GM21381 (cell line): Measurements from ENCODE around the gene CTXND1.
"Not testable (repeated sequence)": the region's sequence is repeated elsewhere in the genome, so short reads cannot be mapped to it uniquely, and the experiment has no call there.

Experiments
- ATAC-seq: cut with Tn5 transposase; IDR thresholded peaks from one replicate; pipeline ENCODE4 v1.9.1; 2021; ENCODE audit warnings: mild to moderate bottlenecking, moderate library complexity; ENCODE audit not compliant: unreplicated experiment

Gene CTXND1

DNA sequence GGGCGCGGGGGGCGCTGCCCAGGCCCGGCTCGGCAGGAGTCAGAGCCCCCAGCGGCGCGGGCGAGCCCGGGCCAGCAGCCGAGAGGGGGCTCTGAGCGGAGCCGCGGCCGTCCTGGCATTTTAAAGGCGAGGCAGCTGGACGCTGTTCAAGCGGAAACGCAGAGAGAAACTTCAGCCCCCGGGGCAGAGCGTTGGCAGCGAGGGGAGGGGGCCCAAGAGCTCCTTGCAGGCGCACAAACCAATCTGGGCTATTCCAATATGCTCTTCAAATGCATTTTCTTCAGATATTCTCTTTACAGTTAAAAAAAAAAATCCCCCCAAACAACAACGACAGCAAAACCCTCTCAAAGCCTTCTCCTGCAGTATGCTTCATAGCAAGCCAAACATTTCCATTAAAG is at the start of gene CTXND1:
CTXND1 (minus strand) TSS at position 93 of the 398 bp plus-strand sequence. CDS start 50,264 bp downstream, outside the sequence.
- ATAC-seq: no peak

DNA sequence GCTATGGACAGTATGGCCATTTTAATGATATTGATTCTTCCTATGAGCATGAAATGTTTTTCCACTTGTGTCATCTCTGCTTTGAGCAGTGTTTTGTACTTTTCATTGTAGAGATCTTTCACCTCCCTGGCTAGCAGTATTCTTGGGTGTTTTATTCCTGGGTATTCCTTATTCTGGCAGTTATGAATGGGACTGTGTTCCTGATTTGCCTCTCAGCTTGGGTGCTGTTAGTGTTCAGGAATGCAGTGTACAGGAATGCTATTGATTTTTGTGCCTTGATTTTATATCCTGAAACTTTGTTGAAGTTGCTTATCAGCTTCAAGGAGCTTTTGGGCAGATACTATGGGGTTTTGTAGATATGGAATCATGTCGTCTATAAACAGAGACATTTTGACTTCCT is 49.5 kb upstream of the CTXND1 start:
- no peak for ATAC-seq

- ATAC-seq: not testable (repeated sequence)
These were observed 43.8 kb upstream of the CTXND1 start for GRCh38 chr15:80295777-80296176.

GRCh38 chr15:80292079-80292478 is 40.1 kb upstream of the CTXND1 start:
- no peak for ATAC-seq

DNA sequence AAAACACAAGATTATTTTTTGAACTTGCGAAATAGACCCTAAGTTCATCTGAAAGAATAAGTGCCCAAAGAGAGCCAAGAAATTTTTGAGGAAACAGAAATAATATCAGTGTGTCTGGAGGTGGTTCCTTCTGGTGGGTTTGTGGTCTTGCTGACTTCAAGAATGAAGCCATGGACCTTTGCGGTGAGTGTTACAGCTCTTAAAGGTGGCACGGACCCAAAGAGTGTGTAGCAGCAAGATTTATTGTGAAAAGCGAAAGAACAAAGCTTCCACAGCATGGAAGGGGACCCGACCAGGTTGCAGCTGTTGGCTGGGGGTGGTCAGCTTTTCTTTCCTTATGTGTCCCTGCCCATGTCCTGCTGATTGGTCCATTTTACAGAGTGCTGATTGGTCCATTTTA is 38.9 kb upstream of the CTXND1 start:
- not testable (repeated sequence) for ATAC-seq

- no peak for ATAC-seq
These were observed 37.8 kb upstream of the CTXND1 start for GRCh38 chr15:80289528-80290495.

DNA sequence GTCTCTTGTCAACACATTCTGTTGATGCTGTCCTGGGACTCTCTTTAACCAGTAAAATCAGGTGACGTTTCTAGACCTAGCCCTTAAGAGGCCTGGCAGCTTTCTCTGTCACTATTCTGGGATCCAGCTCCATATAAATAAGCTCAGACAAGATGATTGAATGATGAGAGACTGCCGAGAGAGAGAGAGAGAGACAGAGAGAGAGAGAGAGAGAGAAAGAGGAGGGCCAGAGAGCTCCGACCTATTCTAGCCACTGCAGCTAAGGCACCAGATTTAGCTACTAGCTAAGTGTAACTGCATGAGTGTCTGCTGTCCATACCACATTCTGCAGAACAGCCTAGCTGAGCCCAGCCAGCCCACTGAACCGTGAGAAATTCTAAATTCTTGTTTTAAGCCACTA is 36.1 kb upstream of the CTXND1 start:
- no peak for ATAC-seq

DNA sequence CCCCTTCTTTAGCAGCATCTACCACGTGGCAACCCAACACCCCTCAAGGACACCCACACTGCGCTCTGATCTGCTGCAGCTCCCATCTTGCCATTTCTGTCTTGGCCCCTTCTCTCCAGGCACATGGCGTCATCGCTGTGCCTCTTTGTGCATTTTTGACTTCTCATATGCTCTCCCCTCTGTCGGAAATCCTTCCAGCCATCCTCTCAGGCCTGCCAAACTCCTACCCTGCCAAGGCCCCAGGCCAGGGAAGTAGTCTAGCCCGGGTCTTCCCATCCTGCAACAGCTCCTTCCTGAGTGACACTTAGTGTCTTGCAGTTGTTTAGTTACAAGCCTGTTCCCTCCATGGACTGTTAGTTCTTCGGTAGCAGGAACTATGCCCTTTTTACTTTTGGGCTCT is 34.0 kb upstream of the CTXND1 start:
- no peak for ATAC-seq

DNA sequence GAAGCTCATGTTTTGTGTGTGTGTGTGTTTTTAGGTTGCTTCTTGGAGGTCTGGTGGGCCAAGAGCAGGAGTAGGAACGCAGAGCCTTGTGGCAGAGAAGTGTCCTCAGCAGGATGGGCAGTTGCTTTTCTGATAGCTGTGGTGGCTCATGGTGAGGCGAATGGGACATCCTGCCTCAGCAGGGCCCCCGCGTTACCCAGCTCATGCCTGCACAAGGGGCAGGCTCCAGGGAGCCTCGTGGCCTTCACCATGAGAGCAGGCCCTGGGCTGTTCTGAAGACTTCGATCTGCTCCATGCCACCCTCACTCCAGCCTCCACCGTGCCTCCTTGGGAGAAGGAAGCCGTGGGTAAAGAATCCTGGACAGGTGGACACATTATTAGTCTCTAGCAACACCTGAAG is 33.4 kb upstream of the CTXND1 start:
- no peak for ATAC-seq

DNA sequence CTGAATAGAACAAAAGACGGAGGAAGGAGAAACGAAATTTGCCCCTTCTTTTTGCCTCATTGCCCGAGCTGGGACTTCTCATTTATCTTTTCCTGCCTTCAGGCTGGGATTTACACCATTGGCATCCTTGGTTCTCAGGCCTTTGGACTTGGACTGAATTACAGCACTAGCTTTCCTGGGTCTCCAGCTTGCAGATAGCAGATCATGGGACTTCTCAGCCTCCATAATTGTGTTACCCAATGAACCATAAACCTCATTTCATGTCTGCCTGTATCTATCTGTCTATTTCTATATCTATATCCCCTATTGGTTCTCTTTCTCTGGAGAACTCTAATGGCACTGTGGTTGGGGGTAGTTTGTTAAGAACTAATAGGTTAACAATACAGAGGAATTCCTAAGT is 31.5 kb upstream of the CTXND1 start:
- ATAC-seq: no peak

DNA sequence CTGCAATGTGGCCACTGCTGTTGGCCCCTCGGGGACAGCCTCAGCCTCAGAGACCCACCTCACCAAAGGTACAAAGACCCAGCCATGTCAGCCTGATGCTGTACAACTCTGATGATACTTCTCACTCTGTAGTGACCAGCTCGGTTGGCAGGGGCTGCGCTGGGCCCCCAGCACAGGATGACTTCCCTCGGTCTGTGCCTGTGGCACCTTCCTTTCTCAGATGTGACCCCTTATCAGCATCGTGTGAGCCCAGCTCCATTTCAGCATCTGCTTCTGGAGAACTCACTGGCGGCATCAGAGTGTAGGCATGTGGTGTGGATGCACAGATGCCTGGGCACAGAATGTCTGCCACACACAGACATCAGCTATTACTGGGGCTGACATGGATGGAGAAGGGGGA is 25.1 kb upstream of the CTXND1 start:
- ATAC-seq: no peak

GRCh38 chr15:80275961-80276360 is 23.9 kb upstream of the CTXND1 start:
- ATAC-seq: no peak

- ATAC-seq: no peak
These were observed 23.0 kb upstream of the CTXND1 start for GRCh38 chr15:80274996-80275395.

- ATAC-seq: no peak
These were observed 22.5 kb upstream of the CTXND1 start for GRCh38 chr15:80274554-80274953.

DNA sequence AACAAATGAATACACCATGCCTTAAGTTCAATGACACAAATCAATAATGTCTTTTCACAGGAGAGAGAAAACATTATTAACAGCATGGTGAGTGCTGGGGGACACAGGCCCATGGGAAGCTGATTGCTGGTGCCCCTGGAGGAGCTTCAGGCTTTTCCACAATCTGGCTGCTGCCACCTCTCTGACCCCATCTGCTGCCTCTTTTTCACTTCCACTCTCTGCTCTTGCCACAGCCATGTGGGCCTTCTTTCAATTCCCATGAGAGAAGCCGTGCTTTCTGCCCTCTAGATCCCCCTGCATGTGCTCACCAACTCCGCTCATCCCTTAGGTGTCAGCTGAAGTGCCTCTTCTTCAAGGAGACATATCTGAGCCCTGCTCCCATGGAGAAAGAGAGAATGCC is 21.0 kb upstream of the CTXND1 start:
- ATAC-seq: no peak

DNA sequence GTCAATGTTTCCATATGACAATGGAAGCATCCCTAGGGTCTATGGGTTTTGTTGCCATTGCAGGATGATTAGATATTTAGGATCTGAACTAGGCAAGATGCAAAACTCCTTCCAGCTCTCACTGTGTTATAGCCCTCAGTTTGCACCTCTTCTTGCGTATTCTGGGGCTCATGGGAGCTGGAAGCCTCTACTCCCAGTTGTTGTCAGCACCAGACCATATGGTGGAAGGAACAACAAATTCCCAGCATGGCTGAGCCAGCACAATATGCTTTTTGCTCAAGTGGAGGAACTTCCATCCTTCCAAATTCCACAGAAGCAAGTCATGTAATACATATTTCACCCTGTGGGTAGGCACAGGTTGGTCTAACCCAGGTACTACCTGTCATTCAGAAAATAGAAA is 18.5 kb upstream of the CTXND1 start:
- no peak for ATAC-seq

DNA sequence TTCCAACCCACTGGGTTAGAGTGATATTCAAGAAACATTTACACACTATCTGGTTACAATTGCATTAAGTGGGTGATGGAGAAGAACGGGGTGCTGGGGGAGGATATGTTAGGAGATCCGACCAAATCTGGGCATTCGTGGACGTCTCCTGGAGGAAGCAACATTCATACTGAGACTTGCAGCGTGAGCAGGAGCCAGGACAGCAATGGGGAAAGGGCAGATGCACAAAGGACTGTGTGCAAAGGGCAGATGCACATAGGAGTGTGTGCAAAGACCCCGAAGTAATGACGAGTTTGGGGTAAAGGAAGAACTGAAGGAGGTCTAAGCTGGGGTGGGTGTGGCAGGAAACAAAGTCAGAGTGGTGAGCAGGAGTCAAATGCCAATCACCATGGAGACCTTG is 16.1 kb upstream of the CTXND1 start:
- no peak for ATAC-seq

DNA sequence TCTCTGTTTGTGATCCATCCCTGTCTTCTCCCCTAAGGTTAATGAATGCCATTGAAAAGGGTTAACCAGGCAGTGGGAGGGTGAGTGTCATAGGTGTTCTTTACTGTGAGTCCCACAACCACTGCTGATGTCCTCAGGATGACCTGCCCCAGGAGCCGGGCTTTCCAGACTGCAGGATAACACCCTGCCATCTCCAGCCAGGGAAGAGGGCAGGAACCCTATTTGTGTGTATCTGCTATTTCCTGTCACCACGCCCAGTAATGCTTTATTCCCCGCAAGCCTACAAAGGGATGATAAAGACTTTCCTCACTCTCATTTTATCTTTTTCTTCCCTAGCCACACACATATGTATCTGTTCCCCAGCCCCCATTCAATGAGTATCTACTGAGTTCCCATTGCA is 15.6 kb upstream of the CTXND1 start:
- no peak for ATAC-seq

DNA sequence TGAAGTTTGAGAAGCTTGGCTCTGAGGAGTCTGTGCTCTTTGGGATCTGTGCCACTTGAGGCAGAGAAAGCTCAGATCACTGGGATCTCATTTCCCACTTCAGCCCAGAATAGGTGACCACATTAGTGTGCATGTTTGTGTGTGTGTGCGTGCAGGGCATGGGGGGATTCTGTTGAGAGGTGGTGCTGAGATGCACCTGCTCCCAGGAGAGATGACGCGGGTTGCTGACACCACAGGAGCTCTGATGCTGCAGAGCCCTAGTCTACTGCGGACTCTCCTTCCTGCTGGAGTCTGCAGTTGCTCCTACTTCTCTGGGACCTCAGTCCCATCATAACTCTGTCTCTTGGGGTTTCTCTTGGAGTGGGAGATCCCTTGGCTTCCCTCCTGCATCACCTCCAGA is 14.7 kb upstream of the CTXND1 start:
- ATAC-seq: no peak

DNA sequence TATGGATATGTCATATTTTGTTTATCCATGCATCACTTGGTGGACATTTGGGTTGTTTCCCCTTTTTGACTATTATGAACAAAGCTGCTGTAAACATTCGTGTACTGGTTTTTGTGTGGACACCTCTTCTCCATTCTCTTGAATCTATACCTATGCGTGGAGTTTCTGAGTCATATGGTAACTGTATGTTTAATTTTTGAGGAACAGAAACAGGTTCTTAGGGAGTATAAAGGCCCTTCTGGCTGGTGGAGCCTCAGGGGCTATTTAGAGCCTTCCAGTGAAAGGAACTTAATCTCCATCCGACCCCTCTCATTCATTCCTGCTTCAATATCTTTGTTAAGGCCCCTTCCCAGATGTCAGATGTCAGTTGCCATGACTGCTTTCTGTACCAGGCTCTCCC is 14.1 kb upstream of the CTXND1 start:
- no peak for ATAC-seq

DNA sequence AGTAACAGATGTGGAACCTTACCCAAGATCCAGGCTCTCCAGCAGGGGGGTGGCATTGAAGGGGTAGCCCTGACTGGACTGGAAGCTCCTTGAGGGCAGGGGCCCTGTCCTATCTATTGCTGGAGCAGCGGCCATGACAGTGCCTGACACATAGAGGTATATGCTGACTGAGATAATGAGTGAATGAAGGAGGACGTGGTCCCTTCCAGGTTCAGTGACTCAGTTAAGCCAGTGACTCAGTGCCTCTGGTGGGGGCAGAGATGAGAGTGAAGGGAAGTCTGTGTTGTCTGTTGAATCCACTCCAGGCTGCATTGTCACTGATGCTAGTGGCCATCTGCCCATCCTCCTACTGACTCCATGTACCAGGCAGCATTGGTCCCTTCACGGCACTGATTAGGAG is 13.0 kb upstream of the CTXND1 start:
- no peak for ATAC-seq

- ATAC-seq: no peak
These were observed 12.0 kb upstream of the CTXND1 start for GRCh38 chr15:80264031-80264430.

- no peak for ATAC-seq
These were observed 8.5 kb upstream of the CTXND1 start for GRCh38 chr15:80260551-80260950.
